ENCODE data around the gene MORF4L1. TPM values are rescaled to one million over a fixed set of nuclear protein-coding genes. Genes with fewer than 3 reads are reported as not detected.
A peak's percentile ranks its signal among the peaks of the same experiment; 100 is the strongest.

Gene MORF4L1
- total RNA-seq, 1 experiment from 2014 or later, result 503 TPM

- TF ChIP-seq ZNF532 (CRISPR knock-in tag; IDR thresholded peaks at IDR 0.05; ENCODE audit: borderline replicate concordance) (no peak), ZNF317 (CRISPR knock-in tag; IDR thresholded peaks at IDR 0.05; ENCODE audit: borderline replicate concordance, low read depth) (no peak), MLX (CRISPR knock-in tag; IDR thresholded peaks at IDR 0.05) (no peak), CBFB (CRISPR knock-in tag; IDR thresholded peaks at IDR 0.05; ENCODE audit: low read depth) (no peak), ARID4B (CRISPR knock-in tag; IDR thresholded peaks at IDR 0.05; ENCODE audit: borderline replicate concordance) (no peak), TEAD1 (CRISPR knock-in tag; IDR thresholded peaks at IDR 0.05) (no peak), ATF2 (CRISPR knock-in tag; IDR thresholded peaks at IDR 0.05; ENCODE audit: borderline replicate concordance, low read depth) (no peak)
Observed at GRCh38 chr15:78943692-78944091, 71.0 kb downstream of the MORF4L1 start (continued).

- ATAC-seq (peak; percentile 13; the same call in 1 of the 2 replicates), DNase-seq (ENCODE audit: low spot score) (peak; percentile 17)
- H3K27me3 Mint-ChIP-seq (ENCODE audit: low read depth), result peaks cover 47% of the 10 kb centered on the region
- no peaks in the 10 kb centered on the region for H3K9me3 Mint-ChIP-seq
- H3K4me1 Mint-ChIP-seq, result 0 out of 2 replicates have a peak, but pooled peaks cover 5% of the 10 kb centered on the region
- ChIA-PET CTCF (interaction anchor here (0.5 to 2.4 kb wide), 16 partner anchors 11 to 240 kb away, joined by 3 to 25 read pairs (median 4); partner anchors contain the start of gene ADAMTS7), POLR2A (no interaction called here)
- no peaks in the 10 kb centered on the region for H3K36me3 Mint-ChIP-seq
- TF ChIP-seq KAT7 (CRISPR knock-in tag; IDR thresholded peaks at IDR 0.05; ENCODE audit: borderline replicate concordance), result no peak
- no peak for TF ChIP-seq ZNF396 (CRISPR knock-in tag; IDR thresholded peaks at IDR 0.05; ENCODE audit: borderline replicate concordance)
- no peak for TF ChIP-seq USF2 (CRISPR knock-in tag; IDR thresholded peaks at IDR 0.05)
- H3K4me3 Mint-ChIP-seq, result peak overlapping the region; percentile 70
- no peak overlapping the region for H3K27ac Mint-ChIP-seq
Observed at GRCh38 chr15:78944202-78944625, 71.5 kb downstream of the MORF4L1 start.
